Measurements from ENCODE around the gene KIRREL1. TPM values are rescaled to one million over a fixed set of nuclear protein-coding genes. Genes with fewer than 3 reads are reported as not detected.

KIRREL1 gene
- total RNA-seq, 2 donors from 2014 or later: 22.8 to 26.5 TPM

GRCh38 chr1:158087320-158087927 is 94.0 kb downstream of the KIRREL1 start:
- peaks cover 36% of the 10 kb centered on the region for H3K36me3 ChIP-seq (ENCODE audit: control insufficient read depth, insufficient read depth, low read length)
- Mint-ChIP-seq H3K27ac (peak overlapping the region; percentile 57), H3K4me1 (peaks cover 16% of the 10 kb centered on the region), H3K27me3 (ENCODE audit: insufficient read depth) (peaks cover 2% of the 10 kb centered on the region), H3K9me3 (no peaks in the 10 kb centered on the region), H3K4me3 (no peak overlapping the region), H3K36me3 (ENCODE audit: low read depth) (peaks cover 42% of the 10 kb centered on the region)
- H3K27ac ChIP-seq (ENCODE audit: low read depth, low read length): no peak overlapping the region
- H3K27me3 ChIP-seq (ENCODE audit: control insufficient read depth, insufficient read depth, low read length, poor library complexity, severe bottlenecking): no peaks in the 10 kb centered on the region
- H3K4me1 ChIP-seq (ENCODE audit: control insufficient read depth, insufficient read depth, low read length): peaks cover 5% of the 10 kb centered on the region
- no peak overlapping the region for H3K9ac ChIP-seq (ENCODE audit: extremely low read depth, low read length, poor library complexity, severe bottlenecking)
- no peaks in the 10 kb centered on the region for H3K9me3 ChIP-seq (ENCODE audit: control insufficient read depth, low read length)
- 58 to 66% methylated on average over 4 to 9 of the region's 9 CpGs for WGBS, 2 experiments (ENCODE audit: insufficient coverage in 1 of 2, insufficient read length in 1 of 2)
- no peak overlapping the region for H3K4me3 ChIP-seq (ENCODE audit: low read length)
- TF ChIP-seq, protein P1, sequence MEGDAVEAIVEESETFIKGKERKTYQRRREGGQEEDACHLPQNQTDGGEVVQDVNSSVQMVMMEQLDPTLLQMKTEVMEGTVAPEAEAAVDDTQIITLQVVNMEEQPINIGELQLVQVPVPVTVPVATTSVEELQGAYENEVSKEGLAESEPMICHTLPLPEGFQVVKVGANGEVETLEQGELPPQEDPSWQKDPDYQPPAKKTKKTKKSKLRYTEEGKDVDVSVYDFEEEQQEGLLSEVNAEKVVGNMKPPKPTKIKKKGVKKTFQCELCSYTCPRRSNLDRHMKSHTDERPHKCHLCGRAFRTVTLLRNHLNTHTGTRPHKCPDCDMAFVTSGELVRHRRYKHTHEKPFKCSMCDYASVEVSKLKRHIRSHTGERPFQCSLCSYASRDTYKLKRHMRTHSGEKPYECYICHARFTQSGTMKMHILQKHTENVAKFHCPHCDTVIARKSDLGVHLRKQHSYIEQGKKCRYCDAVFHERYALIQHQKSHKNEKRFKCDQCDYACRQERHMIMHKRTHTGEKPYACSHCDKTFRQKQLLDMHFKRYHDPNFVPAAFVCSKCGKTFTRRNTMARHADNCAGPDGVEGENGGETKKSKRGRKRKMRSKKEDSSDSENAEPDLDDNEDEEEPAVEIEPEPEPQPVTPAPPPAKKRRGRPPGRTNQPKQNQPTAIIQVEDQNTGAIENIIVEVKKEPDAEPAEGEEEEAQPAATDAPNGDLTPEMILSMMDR (conservative IDR thresholded peaks at IDR 0.05): peak; percentile 100
- DNase-seq: peak; percentile 93

- peaks cover 47% of the 10 kb centered on the region for H3K36me3 Mint-ChIP-seq (ENCODE audit: low read depth)
- Histone ChIP-seq H3K4me3 (ENCODE audit: low read length) (no peak overlapping the region), H3K9ac (ENCODE audit: extremely low read depth, low read length, poor library complexity, severe bottlenecking) (no peak overlapping the region), H3K9me3 (ENCODE audit: control insufficient read depth, low read length) (no peaks in the 10 kb centered on the region), H3K27me3 (ENCODE audit: control insufficient read depth, insufficient read depth, low read length, poor library complexity, severe bottlenecking) (no peaks in the 10 kb centered on the region), H3K27ac (ENCODE audit: low read depth, low read length) (no peak overlapping the region), H3K4me1 (ENCODE audit: control insufficient read depth, insufficient read depth, low read length) (peaks cover 5% of the 10 kb centered on the region), H3K36me3 (ENCODE audit: control insufficient read depth, insufficient read depth, low read length) (peaks cover 44% of the 10 kb centered on the region)
- no peaks in the 10 kb centered on the region for H3K9me3 Mint-ChIP-seq
- TF ChIP-seq, protein P1 (conservative IDR thresholded peaks at IDR 0.05): no peak
- no peak for DNase-seq
- H3K27me3 Mint-ChIP-seq (ENCODE audit: insufficient read depth): peaks cover 2% of the 10 kb centered on the region
- no peak overlapping the region for H3K4me3 Mint-ChIP-seq
- no peak overlapping the region for H3K27ac Mint-ChIP-seq
- 95% methylated on average over 5 to 16 of the region's 16 CpGs for WGBS, 2 experiments (ENCODE audit: insufficient coverage in 1 of 2, insufficient read length in 1 of 2)
- peaks cover 16% of the 10 kb centered on the region for H3K4me1 Mint-ChIP-seq
Measured at GRCh38 chr1:158089476-158089875, 96.0 kb downstream of the KIRREL1 start.

- Histone ChIP-seq H3K27me3 (ENCODE audit: control insufficient read depth, insufficient read depth, low read length, poor library complexity, severe bottlenecking) (no peaks in the 10 kb centered on the region), H3K9me3 (ENCODE audit: control insufficient read depth, low read length) (no peaks in the 10 kb centered on the region), H3K36me3 (ENCODE audit: control insufficient read depth, insufficient read depth, low read length) (peaks cover 38% of the 10 kb centered on the region), H3K4me1 (ENCODE audit: control insufficient read depth, insufficient read depth, low read length) (peaks cover 5% of the 10 kb centered on the region), H3K4me3 (ENCODE audit: low read length) (no peak overlapping the region), H3K9ac (ENCODE audit: extremely low read depth, low read length, poor library complexity, severe bottlenecking) (no peak overlapping the region), H3K27ac (ENCODE audit: low read depth, low read length) (no peak overlapping the region)
- TF ChIP-seq, protein P1 (conservative IDR thresholded peaks at IDR 0.05): no peak
- Mint-ChIP-seq H3K36me3 (ENCODE audit: low read depth) (peaks cover 46% of the 10 kb centered on the region), H3K4me3 (no peak overlapping the region), H3K9me3 (no peaks in the 10 kb centered on the region), H3K4me1 (peaks cover 16% of the 10 kb centered on the region), H3K27me3 (ENCODE audit: insufficient read depth) (peaks cover 2% of the 10 kb centered on the region), H3K27ac (no peak overlapping the region)
- 86 to 94% methylated on average over 2 to 9 of the region's 9 CpGs for WGBS, 2 experiments (ENCODE audit: insufficient coverage in 1 of 2, insufficient read length in 1 of 2)
- DNase-seq: no peak
Measured at GRCh38 chr1:158089925-158090637, 96.6 kb downstream of the KIRREL1 start.

Data from endodermal cell (in vitro differentiated cells).